ENCODE data around the gene MPRIP.

MPRIP gene

GRCh38 chr17:17110520-17110919 lies 68.3 kb downstream of the MPRIP start:
- H3K4me1 ChIP-seq (ENCODE audit: control insufficient read depth, insufficient read depth, low read length): peaks cover 13% of the 10 kb centered on the region
- CTCF ChIA-PET: interaction anchor here (1.8 kb wide), 1 partner anchor 31 kb away, joined by 4 read pairs; no protein-coding TSS in a partner anchor
- H3K27ac ChIP-seq (ENCODE audit: extremely low read depth, low read depth, low read length): no peak overlapping the region

More at GRCh38 chr17:17110520-17110919, 68.3 kb downstream of the MPRIP start:
- H3K36me3 ChIP-seq (ENCODE audit: control insufficient read depth in 2 of 2, insufficient read depth in 1 of 2, low read length in 2 of 2): peaks cover 0 to 15% of the 10 kb centered on the region in 2 experiments; a peak in 1 of 3 replicates
- no peaks in the 10 kb centered on the region for H3K9me3 ChIP-seq (ENCODE audit: control insufficient read depth, insufficient read depth, low read depth, low read length)
- H3K4me3 ChIP-seq (ENCODE audit: low read depth, low read length): no peak overlapping the region
- POLR2A ChIA-PET: no interaction called here
- TF ChIP-seq ZNF488 (tag by site-specific recombination; IDR thresholded peaks at IDR 0.05) (no peak), HOXA7 (CRISPR knock-in tag; IDR thresholded peaks at IDR 0.05; ENCODE audit: borderline replicate concordance) (no peak), ZNF518A (tag by site-specific recombination; conservative IDR thresholded peaks at IDR 0.05; ENCODE audit: low read depth) (no peak), PRDM6 (tag by site-specific recombination; IDR thresholded peaks at IDR 0.05) (no peak), ZBTB49 (tag by site-specific recombination; IDR thresholded peaks at IDR 0.05; ENCODE audit: low read depth) (no peak), HOXC10 (CRISPR knock-in tag; IDR thresholded peaks at IDR 0.05) (no peak), ZNF558 (tag by site-specific recombination; IDR thresholded peaks at IDR 0.05) (no peak), ZNF426 (tag by site-specific recombination; IDR thresholded peaks at IDR 0.05) (no peak), ZNF362 (tag by site-specific recombination; IDR thresholded peaks at IDR 0.05) (no peak), AEBP2 (tag by site-specific recombination; IDR thresholded peaks at IDR 0.05; ENCODE audit: borderline replicate concordance) (no peak), PRDM4 (tag by site-specific recombination; IDR thresholded peaks at IDR 0.05) (no peak), ZNF76 (tag by site-specific recombination; IDR thresholded peaks at IDR 0.05; ENCODE audit: borderline replicate concordance, low read depth) (no peak), ZNF549 (tag by site-specific recombination; IDR thresholded peaks at IDR 0.05) (no peak)
